ENCODE measurements around the gene SKAP1. TPM values are rescaled to one million over a fixed set of nuclear protein-coding genes. Genes with fewer than 3 reads are reported as not detected.
"Not testable (repeated sequence)": the region's sequence is repeated elsewhere in the genome, so short reads cannot be mapped to it uniquely, and the experiment has no call there.

The SKAP1 gene
- total and polyA plus RNA-seq, 9 donors = 0.30 to 6.0 (median 2.4) TPM; not detected in 1

- Histone ChIP-seq H3K27me3 (no peaks in the 10 kb centered on the region), H3K9me3 (no peaks in the 10 kb centered on the region), H3K4me3 (no peak overlapping the region), H3K27ac (no peak overlapping the region), H3K4me1 (ENCODE audit: insufficient read depth) (no peaks in the 10 kb centered on the region), H3K36me3 (no peaks in the 10 kb centered on the region)
- no peak for TF ChIP-seq POLR2A (IDR thresholded peaks at IDR 0.05)
- no peak for TF ChIP-seq CTCF (IDR thresholded peaks at IDR 0.05)
- no peak for TF ChIP-seq EP300 (IDR thresholded peaks at IDR 0.05)
- 52 to 65% (median 60%) methylated on average over 1 of the region's 1 CpG for WGBS, 3 donors
- intact Hi-C loops (cut with DNase I) = no loop called here
- DNase-seq = no peak
Observed at GRCh38 chr17:48374650-48375230, 55.3 kb downstream of the SKAP1 start.

- DNase-seq = no peak
- 86 to 87% (median 87%) methylated on average over 3 of the region's 3 CpGs for WGBS, 3 donors
- Histone ChIP-seq H3K27me3 (no peaks in the 10 kb centered on the region), H3K27ac (no peak overlapping the region), H3K4me1 (ENCODE audit: insufficient read depth) (no peaks in the 10 kb centered on the region), H3K4me3 (no peak overlapping the region), H3K9me3 (no peaks in the 10 kb centered on the region), H3K36me3 (no peaks in the 10 kb centered on the region)
- intact Hi-C loops (cut with DNase I) = no loop called here
- TF ChIP-seq POLR2A (IDR thresholded peaks at IDR 0.05) (no peak), EP300 (IDR thresholded peaks at IDR 0.05) (no peak), CTCF (IDR thresholded peaks at IDR 0.05) (no peak)
Observed at GRCh38 chr17:48373883-48374282, 56.1 kb downstream of the SKAP1 start.

DNA sequence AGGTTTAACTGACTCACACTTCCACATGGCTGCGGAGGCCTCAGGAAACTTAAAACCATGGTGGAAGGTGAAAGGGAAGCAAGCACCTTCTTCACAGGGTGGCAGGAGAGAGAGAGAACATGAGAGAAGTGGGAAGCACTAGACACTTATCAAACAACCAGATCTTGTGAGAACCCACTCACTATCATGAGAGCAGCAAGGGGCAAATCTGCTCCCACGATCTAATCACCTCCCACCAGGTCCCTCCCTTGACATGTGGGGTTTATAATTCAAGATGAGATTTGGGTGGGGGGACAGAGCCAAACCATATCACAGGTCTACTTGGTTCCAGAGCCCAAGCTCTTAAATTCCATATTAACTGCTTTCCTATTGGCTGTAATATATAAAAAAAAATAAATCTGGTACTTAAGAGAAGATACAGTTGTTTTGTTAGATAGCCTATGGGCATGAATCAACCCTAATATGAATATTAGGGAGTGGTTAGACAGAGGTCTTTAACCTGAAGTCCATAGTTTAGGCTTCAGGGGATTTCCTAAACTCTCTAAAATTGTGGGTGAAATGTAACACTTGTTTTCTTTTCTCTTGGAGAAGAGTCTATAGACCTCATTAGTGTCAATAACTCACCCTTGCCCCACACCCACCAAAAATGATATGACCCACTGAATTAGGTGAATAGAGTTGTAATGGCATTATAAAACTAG, 56.7 kb downstream of the SKAP1 start:
- TF ChIP-seq CTCF (IDR thresholded peaks at IDR 0.05) = no peak
- TF ChIP-seq EP300 (IDR thresholded peaks at IDR 0.05) = no peak
- no peak for TF ChIP-seq POLR2A (IDR thresholded peaks at IDR 0.05)
- no peak for DNase-seq
- no peaks in the 10 kb centered on the region for H3K27me3 ChIP-seq

GRCh38 chr17:48368967-48369366, 61.0 kb downstream of the SKAP1 start:
- 82 to 92% (median 88%) methylated on average over 6 of the region's 6 CpGs for WGBS, 3 donors
- H3K4me3 ChIP-seq; DNase-seq; intact Hi-C loops (cut with DNase I); H3K27ac ChIP-seq; H3K9me3 ChIP-seq; H3K27me3 ChIP-seq; H3K4me1 ChIP-seq (ENCODE audit: insufficient read depth); H3K36me3 ChIP-seq: not testable (repeated sequence)

More for the DNA sequence above, 56.7 kb downstream of the SKAP1 start:
- Histone ChIP-seq H3K4me1 (ENCODE audit: insufficient read depth) (no peaks in the 10 kb centered on the region), H3K27ac (no peak overlapping the region), H3K36me3 (no peaks in the 10 kb centered on the region), H3K4me3 (no peak overlapping the region), H3K9me3 (no peaks in the 10 kb centered on the region)
- intact Hi-C loops (cut with DNase I) = no loop called here
- whole genome bisulfite sequencing, 3 donors = 51 to 63% (median 55%) methylated on average over 2 of the region's 2 CpGs

GRCh38 chr17:48368352-48368908, 61.6 kb downstream of the SKAP1 start:
- intact Hi-C loops (cut with DNase I) = no loop called here
- H3K4me1 ChIP-seq (ENCODE audit: insufficient read depth) = no peaks in the 10 kb centered on the region
- H3K27ac ChIP-seq = no peak overlapping the region
- H3K4me3 ChIP-seq = no peak overlapping the region
- no peak for DNase-seq
- no peaks in the 10 kb centered on the region for H3K9me3 ChIP-seq
- 55 to 66% (median 59%) methylated on average over 3 of the region's 3 CpGs for WGBS, 3 donors
- H3K27me3 ChIP-seq = no peaks in the 10 kb centered on the region
- H3K36me3 ChIP-seq = no peaks in the 10 kb centered on the region
- TF ChIP-seq EP300 (IDR thresholded peaks at IDR 0.05) = no peak
- no peak for TF ChIP-seq POLR2A (IDR thresholded peaks at IDR 0.05)
- TF ChIP-seq CTCF (IDR thresholded peaks at IDR 0.05) = no peak

Data from ovary (tissue), 9 donors.